Activated gamma-delta T cell treated with anti-CD3 and anti-CD28 coated beads, Interleukin-2, amount 50 U/mL, for 16 hours (primary cell): ENCODE measurements around the gene DLGAP4.

Experiments
- DNase-seq: peaks from one replicate; pipeline ENCODE4 v3.0.0-alpha.2; 2020; ENCODE audit warnings: low read depth

Gene DLGAP4

DNA sequence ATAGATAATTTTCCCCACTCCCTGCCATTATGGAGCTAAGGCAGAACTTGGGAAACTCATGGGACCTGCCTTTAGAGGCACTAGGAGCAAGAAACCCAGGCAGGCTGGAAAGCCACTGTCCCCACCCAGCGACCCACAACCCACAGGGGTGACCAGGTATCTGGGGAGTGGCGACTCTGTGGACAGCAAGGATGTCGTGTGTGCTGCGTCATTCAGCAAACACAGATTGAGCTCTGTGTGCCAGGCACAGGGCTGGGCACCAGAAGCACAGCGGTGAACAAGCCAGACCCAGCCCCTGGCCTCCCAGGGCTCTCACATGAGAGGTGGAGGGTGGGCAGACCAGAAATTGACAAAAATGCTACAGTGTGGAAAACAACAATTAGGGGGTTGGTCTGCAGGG lies 27.7 kb downstream of the DLGAP4 start:
- no peak for DNase-seq

DNA sequence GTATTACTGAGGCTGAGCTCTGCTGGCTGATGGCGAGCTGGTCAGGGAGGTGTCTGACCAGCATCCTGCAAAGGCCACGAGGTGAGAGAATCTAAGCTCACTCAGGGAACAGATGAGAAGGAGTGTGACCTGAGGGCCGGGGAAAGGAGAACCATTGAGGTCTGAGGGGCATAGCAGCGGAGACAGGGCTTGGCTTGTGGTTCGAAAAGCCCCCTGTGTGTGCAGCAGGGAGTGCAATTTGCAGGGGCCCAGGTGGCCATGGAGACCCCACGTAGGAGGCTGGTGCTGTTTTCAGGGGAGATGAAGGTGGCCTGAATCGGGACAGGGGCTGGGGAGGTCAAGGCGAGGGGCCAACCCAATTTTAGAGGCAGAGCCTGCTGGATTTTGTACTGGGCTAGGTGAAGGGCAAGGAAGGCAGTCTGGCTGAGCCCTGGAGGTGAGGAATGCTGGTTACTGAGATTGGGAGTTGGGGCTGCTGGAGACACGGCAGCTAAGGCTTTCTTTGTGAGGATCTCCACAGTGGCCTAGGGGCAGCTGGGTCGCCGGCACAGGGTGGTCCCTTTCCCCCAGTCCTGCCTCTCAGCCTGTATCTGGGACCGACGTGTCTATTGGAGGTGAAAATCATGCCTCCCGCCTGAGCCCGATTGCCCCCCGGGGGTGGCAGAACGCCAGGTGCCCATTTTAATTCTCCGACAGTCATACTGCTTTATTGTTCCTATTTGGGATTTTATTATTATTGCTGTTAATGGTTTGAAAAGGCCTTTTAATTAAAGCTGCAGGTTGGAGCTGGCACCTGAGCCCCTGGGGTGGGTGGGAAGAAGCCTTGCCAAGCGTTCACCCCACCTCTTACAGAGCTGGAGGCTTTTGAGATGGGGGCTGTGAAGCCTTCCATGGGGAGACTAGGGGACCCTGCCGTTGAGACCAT lies 28.4 kb downstream of the DLGAP4 start:
- no peak for DNase-seq

DNA sequence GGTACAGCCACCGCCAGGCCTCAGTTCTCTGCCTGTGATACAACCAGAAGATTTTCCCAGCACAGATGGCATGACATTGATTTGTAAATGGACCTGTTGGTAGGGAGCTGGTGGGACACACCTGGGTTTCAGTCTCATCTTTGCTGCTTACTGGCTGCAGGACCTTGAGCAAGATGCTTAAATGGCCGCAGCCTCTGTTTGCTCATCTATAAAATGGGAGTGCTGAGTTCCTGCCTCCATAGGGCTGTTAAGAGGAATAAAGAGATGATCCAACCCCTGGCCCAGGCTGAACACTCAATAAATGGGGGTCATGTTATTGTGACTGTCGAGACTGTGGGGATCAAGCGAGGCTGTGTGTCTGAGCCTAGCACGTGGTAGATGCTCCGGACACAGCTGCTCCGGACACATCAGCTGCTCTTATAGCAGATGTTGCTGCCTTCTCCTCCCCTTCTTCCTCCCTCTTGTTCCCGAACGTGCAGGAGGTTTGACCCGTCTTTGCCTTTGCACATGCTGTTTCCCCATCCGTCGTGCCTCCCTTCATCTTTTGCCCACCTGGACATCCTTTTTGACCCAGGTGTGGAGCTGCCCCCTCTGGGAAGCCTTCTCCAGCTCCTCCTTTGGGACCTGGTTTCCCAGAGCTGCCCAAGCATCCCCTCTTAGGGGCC lies 29.2 kb downstream of the DLGAP4 start:
- no peak for DNase-seq

DNA sequence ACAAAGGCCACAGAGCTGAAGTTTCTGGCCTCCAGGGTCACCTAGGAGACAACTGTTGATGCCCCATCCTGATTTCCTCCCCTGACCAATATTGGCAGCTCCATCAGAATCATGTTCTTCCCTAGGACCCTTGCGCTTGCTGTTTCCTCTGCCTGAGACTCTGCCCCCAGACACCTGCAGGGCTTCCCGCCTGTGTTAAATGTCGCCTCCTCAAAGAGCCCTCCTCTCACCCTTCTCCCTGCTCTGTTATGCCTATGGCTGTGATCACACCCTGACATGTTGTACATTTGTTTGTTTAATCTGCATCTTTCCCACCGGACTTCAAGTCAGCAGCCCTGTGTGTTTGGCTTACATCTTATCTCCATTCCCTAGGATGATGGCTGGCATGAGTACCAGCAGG lies 30.1 kb downstream of the DLGAP4 start:
- no peak for DNase-seq

DNA sequence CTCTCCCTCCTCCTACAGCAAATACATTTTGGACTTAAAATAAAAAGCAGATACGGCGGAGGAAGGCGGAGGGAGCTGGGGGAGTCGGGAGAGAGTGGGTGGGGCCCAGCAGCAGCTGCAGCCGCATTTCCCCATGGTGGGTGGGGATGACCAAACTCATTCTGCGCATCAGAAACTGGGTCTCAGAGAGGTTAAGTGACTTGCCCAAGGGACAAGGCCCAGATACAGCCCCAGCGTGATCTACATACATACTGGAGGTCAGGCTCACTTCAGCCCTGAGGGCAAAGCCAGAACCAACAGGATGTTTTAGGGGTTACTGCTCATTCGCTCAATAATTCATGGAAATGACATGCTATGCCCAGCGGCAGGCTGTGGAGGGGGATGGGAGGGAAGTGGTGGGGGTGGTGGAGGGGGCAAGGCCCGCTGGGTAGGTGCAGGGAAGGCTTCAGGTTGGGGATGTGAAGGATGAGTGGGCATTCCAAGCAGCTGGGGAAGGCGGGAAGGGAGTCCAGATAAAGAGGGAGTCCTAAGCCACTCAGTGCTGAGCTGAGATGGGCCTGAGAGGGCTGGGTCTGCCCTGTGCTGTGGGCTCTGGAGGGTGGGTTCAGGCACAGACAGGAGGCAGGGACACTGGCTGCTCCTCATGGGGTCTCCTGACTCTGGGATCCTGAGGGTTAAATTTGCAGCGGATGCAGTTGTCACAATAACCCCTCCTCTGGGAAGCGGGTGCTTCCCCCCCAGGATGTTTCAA lies 31.0 kb downstream of the DLGAP4 start:
- DNase-seq = no peak

DNA sequence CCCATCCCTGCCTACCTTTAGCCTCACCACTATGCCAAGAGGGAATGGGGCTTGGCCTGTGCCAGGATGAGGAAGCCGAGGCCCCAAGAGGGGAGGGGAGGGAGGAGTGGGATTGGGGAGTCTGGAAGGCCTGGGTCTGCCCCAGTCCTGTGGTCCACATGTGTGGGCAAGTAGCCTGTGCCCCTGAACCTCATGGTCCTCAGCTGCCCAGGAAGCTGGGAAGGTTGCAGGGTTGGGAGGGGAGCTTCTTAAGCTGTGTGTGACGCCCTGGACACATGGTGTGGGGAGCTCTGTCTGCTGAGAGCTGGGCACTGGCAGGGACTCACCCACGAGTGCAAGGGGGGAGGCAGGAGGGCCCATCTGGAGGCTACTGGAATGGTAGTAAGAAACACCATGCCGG lies 31.7 kb downstream of the DLGAP4 start:
- DNase-seq = no peak

DNA sequence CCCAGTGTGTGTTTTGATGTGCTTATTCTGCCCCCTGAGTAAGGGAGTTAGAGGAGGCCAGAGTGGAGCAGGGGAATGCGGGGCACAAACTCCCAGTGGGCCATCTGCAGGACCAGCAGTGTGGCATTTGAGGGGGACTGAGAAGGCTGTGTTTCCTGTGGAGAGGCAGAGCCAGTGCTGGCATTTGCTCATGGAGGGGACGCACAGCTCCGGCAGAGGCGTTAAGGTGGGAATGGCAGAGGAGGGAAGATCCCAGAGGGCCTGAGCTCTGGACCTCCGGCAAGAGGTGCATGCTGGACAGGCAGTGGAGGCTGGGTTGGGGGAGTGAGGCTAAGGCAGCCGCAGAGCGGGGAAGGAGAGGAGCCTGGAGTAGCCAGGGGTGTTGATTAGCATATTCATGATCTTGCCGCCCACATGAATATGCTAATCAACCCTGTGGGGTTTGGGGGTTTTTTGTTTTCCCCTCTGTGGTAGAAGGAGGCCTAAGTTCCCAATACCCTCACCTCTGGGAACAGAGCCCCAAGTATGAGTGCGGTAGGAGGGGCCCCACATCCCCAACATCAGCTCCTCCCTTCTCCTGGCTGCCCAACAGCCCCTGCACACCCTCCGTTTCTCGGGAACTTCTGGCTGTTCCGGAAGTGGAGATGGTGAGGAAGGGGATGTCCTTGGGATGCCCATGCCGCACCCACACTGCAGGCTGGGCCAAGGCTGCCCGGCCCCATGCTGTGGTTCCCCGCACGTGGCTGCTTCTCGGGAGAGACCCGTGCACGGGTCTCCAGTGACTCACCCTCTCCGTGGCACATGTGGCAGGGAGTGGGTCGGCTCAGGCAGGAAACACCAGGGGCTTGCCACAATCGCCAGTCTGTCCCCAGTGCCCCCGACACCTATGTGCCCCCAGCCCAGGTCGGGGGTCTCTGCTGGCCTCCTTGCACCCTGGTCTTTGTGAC lies 33.8 kb downstream of the DLGAP4 start:
- DNase-seq = no peak

DNA sequence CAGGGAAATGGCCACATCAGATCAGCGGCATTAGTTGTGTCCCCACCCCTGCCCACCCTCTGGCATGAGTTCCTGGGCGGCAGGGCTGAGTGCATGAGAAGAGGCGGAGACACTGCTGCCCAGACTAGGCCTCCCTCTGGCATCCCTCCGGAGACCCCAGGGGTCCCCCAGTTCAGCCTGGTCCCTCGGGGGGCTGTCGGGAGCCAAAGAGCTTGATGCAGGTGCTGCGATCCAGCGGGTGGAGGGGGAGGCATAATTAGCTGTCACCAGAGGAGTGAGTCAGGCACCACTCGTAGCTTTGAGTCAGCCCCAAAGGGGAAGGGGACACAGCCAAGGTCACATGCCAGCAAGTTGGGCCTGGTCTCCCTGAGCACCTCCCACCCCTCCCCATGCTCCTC lies 34.5 kb downstream of the DLGAP4 start:
- DNase-seq = no peak

DNA sequence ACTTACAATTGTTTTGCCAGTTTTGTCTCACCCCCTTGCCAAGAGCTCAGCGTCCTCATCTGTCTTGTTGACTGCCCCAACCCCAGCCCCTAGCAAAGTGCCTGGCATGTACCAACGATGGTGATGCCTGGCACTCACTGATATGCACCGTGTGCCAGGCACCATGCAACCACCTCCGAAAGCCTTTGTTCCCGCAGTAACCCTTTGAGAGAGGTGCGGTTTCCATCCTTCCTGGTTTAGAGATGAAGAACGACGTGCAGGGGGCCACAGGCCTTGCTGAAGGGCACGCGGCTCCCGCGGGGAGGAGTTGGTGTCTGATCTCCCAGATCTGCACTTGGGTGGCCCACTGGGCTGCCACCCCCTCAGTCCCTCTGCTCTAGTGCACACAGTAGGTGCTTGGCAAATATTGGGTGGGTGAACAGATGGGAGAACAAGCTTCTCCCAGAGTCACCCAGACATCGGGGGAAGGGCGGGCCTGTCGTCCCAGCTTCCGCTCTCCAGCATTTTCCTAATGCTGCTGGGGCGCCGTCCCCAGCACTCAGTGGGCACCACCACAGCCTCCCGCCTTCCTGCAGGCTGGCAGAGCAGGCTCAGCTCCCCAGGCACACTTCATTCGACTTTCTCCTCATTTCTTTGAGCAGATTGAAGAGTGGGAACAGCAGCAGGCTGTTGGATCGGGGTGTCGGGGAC lies 35.3 kb downstream of the DLGAP4 start:
- no peak for DNase-seq

DNA sequence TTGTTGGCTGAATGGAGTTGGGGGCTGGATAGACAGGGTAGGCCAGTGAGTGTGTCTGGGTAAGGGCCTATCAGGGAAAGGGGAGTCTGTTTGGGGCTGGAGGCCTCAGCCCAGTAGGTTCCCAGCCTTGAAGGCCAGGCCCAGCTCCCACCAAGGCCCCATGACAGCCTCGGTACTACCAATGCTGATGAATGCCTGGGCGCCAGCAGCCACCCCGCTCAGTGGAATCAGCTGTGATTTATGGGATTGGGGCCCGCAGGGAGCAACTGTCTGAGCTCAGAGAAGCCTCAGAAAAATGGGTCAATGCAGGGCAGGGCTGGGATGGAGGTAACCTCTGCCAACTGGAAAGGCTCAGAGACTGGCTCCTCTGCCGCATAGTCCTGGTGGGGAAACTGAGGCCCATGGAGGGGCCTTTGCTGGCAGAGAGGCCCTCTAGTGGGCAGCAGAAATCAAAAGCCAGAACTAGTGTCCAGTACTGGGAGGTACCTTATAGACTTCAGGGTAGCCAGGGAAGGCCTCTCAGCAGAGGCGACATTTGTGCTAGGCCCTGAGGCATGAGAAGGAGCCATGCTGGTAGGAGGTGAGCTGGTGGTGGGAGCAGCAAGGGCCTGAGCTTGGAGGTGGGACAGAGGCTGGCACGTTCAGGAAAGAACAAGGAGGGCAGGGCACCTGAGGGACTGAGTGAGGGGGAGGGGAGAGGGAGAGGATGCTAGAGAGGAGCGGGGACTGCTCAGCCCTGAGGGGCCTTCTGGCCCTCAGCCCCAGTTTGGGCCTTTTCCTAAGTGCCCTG lies 36.4 kb downstream of the DLGAP4 start:
- no peak for DNase-seq

DNA sequence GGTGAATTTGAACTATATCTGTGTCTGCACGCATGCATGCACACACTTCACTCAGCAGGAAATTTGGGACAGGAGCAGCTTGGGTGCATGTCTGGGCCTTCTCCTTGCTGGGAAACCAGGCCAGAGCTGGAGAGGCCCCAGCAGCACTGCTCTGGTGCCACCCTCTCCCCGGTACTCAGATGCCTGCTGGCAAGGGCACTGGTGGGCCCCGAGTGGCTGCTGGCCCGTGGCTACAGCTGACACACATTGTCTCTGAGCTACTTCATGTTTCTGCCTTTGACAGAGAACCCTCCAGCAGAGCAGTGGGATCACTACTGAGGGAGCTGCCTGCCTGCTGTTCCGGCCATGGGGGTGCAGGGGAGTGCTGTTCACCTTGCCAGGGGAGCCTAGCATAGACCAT lies 37.5 kb downstream of the DLGAP4 start:
- DNase-seq = no peak

DNA sequence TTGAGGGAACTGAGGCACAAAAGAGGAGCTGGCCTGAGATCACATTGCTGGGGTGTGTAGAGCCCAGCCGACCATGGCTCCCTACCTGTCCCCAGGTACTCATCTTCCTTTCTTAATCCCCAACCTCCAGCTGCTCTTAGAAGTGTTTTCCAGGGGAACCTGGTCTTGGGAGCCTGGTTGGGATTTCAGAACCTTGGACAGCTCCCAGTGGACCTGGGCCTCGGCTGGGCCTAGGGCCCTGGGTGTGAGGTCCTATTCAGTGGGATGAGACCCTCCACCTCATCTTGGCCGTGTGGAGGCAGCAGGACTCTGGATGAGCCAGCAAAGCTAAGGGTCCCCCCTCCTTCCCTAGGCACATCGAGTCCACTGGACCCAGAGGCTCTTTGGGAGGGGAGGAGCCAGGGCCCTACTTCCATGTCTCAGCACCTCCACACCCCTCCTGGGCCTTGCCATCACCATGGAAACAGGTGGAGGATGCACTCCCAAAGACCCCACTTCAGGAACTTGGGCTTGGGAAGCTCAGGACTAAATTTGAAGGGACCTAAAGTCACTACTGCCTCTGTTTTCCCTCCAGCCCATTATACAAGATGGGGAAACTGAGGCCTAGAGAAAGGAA lies 38.5 kb downstream of the DLGAP4 start:
- DNase-seq = no peak

DNA sequence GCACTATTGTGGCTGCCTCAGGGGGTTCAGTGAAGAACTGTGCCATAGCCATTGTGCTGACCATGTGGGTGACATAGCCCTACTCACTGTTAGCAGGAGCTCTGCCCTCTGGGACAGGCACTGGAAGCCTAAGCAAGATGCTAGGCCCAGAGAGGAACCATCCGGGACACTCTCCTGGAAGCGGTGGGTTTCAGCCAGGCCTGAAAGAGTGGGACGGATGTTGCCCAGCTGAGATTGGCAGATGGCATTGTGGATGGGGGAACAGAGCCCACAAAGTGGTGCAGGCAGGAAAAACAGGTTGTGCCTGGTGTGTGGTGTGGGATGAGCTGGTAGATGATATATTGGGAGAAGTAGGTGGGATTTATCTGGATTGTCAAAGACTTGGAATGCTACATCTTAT lies 40.1 kb downstream of the DLGAP4 start:
- DNase-seq = no peak

DNA sequence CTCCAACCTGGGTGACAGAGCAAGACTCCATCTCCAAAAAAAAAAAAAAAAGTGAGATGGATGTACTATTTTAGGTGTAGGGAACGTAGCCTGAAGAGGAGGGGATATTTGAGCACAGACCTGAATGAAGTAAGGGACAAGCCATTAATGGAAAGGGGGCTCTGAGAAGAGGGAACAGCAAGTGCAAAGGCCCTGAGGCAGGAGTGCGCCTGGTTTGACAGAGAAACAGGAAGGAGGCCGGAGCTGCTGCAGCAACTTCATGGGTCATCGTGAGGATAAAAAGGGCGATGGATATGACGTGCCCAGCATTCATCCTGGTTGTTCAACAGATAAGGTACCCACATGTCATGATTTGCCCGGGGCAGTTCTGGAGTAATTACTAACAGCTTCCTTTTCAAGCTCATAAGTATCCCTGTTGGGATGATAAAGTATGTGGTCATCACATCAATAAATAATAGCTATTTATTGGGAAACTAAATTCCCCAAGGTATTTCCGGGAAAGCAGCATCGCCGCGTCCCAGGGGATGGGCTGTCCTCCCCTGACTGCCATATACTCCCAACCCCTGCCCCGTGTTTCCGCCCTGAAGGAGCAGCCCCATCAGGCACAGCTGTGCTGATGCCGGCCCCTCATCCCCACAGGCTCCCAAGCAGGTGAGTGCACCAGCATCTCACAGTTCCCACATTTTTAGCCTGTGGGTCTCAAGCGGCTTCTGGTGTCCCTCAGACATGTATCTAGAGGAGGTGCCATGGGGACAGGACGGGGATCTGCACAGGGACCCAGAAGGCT lies 43.4 kb downstream of the DLGAP4 start:
- DNase-seq = no peak

DNA sequence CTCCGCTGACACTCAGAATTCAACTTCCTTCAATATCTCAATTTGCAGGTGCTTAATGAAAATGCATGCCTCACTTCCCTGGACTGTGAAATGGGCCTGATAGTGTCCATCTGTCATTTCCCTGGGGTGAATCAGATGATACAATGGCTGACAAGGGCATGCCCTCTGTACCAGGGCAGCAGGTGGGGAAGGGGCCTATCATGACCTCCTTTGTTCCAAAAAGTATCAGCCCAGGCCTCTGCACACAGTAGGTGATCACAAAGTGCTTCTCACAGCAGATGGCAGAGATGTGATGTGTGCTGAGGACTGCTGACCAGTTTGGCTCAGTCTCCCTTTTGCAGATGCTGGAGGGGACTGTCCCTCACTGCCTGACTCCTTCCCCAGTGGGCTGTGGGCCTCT lies 44.3 kb downstream of the DLGAP4 start:
- no peak for DNase-seq

DNA sequence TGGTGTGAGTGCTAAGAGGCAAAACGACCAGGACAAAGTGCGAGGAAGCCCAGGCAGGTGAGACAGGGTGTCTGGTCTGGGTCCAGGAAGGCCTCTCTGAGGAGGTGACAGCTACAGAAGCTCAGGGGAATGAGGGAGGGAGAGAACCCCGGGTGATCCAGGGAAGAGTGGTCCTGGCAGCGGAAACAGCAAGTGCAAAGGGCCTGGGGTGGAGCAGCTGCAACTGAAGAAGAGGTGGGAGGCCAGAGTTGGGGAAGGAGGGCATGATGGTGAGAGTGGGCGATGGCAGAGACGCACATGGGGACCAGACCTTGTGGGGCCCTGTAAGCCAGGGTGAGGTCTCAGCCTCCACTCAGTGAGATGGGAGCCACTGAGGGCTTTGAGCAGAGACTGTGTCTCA lies 45.8 kb downstream of the DLGAP4 start:
- DNase-seq = no peak

DNA sequence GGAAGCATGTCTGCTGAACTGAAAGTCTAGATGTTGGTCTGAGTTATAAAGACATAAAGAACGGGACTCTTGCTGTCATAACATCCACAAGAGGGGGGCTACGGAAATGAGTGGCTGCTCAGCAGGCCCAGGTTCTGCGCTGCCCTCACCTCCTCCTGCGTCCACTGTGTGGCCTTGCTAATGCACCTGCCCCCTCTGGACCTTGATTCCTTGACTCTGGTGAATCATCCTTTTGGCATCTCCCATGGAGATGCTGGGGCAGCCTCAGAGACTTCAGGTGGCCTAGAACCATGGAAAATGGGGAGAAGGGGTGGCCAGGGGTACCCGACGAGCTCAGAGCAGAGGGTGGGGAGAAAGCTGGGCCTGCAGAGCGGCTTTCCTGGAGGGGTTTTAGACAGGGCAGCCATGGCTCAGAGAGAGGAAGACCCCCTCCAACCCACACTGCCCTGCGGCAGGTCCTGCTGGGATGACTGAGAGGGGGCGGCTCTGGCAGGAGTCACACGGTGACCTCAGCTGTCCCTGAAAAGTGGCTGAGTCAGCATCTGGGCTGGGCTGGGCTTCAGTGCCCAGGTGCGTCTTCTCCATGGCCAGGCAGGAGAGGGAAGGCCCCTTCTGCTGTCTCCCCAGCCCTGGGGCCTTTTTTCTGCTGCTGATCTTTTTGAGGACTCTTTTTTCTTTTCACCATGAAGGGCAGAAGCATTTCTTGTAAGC lies 46.9 kb downstream of the DLGAP4 start:
- DNase-seq = no peak

DNA sequence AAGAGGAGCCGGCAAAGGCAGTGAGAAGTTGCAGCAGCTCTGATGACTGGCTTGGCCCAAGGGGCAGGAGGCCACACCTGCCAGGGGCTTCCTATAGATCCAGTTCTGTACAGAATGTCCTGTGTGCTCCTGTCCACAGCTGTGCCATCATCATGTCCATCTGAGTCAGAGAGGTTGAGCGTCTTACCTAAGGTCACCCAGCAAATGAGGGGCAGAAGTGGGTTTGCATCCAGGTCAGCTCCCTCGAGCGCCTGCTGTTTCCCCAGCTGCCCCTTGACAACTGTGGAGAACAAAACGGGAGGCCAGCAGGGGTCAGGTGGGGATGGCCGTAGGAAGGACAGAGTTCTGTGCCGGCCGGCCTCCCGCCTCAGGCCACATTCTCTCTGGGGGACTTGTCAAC lies 47.6 kb downstream of the DLGAP4 start:
- no peak for DNase-seq
